ENCODE measurements around the gene NOL4. TPM values are rescaled to one million over a fixed set of nuclear protein-coding genes. Genes with fewer than 3 reads are reported as not detected.

The NOL4 gene
- total RNA-seq, 1 donor from 2014 or later: 1.9 TPM

DNA sequence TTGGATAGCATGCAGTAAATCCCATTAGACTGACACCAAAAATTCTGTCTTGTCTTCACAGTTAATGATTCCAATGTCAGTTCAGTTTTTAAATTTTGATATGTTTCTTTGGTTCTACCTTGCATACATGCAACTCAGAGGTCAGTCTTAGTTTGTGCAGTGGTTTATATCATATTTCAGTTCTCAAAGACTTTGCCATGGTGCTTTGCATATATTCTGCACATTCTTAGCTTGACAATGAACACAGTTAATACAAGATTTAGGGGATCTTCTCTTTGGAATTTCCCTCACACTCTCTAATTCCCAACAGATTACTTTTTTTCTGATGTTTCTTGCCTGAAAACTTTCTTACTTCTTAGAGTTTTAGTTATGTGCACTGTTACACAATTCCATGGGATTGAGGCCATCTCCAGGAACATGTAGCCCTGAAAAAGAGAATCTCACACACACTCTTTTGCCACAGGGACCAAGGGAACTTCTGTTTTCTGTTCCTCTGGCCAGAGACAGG is 17.3 kb downstream of the NOL4 start:
- no peaks in the 10 kb centered on the region for H3K36me3 Mint-ChIP-seq (ENCODE audit: low read depth, unreplicated experiment)
- no peaks in the 10 kb centered on the region for H3K27me3 ChIP-seq (ENCODE audit: insufficient read depth, low read length)
- H3K4me3 Mint-ChIP-seq (ENCODE audit: unreplicated experiment): no peak overlapping the region
- no peaks in the 10 kb centered on the region for H3K9me3 ChIP-seq (ENCODE audit: insufficient read depth, low read depth, low read length)
- no peaks in the 10 kb centered on the region for H3K79me2 ChIP-seq (ENCODE audit: insufficient read depth, low read length)
- H3K4me1 ChIP-seq (ENCODE audit: insufficient read depth, low read length): no peaks in the 10 kb centered on the region
- H3K27me3 Mint-ChIP-seq (ENCODE audit: low read depth, unreplicated experiment): no peaks in the 10 kb centered on the region
- H2AFZ ChIP-seq (ENCODE audit: low read depth, low read length): no peak overlapping the region
- H3K9ac ChIP-seq (ENCODE audit: low read length): no peak overlapping the region
- H3K4me3 ChIP-seq (ENCODE audit: insufficient read depth, low read depth, low read length): no peak overlapping the region
- H3K4me2 ChIP-seq (ENCODE audit: low read length): no peak overlapping the region
- TF ChIP-seq, protein P1, sequence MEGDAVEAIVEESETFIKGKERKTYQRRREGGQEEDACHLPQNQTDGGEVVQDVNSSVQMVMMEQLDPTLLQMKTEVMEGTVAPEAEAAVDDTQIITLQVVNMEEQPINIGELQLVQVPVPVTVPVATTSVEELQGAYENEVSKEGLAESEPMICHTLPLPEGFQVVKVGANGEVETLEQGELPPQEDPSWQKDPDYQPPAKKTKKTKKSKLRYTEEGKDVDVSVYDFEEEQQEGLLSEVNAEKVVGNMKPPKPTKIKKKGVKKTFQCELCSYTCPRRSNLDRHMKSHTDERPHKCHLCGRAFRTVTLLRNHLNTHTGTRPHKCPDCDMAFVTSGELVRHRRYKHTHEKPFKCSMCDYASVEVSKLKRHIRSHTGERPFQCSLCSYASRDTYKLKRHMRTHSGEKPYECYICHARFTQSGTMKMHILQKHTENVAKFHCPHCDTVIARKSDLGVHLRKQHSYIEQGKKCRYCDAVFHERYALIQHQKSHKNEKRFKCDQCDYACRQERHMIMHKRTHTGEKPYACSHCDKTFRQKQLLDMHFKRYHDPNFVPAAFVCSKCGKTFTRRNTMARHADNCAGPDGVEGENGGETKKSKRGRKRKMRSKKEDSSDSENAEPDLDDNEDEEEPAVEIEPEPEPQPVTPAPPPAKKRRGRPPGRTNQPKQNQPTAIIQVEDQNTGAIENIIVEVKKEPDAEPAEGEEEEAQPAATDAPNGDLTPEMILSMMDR (IDR thresholded peaks at IDR 0.05; ENCODE audit: insufficient read depth, low read depth, low read length): no peak
- no peak for TF ChIP-seq EZH2 (IDR thresholded peaks at IDR 0.05; ENCODE audit: insufficient read depth, low read length)
- no peak for DNase-seq (ENCODE audit: low read depth)
- FAIRE-seq: no peak
- no peaks in the 10 kb centered on the region for H3K4me1 Mint-ChIP-seq (ENCODE audit: low read depth, unreplicated experiment)
- H3K9me3 Mint-ChIP-seq (ENCODE audit: unreplicated experiment): no peaks in the 10 kb centered on the region
- no peak overlapping the region for H3K27ac Mint-ChIP-seq (ENCODE audit: unreplicated experiment)
- no peak overlapping the region for H3K27ac ChIP-seq (ENCODE audit: low read depth, low read length)
- H3K36me3 ChIP-seq (ENCODE audit: insufficient read depth, low read length): no peaks in the 10 kb centered on the region
- no peaks in the 10 kb centered on the region for H4K20me1 ChIP-seq (ENCODE audit: insufficient read depth, low read length)

DNA sequence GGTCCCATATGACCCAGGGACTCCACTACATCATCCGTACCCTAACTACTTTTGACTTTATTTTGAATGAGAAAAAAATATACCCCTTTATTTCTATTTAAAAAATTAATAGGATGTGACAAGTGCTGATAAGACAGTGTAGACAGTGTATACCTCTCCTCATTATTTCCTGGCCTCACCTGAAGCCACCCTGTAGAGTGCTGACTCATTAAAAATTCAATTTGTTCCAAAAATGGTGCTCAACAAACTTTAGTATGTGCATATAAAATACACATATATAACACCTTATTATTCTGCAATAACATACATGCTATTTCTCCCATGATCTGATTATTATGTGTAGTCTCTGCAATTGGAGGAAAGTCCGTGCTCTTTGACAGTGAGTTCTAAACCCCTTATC is 20.8 kb downstream of the NOL4 start:
- Histone ChIP-seq H3K4me1 (ENCODE audit: insufficient read depth, low read length) (no peaks in the 10 kb centered on the region), H4K20me1 (ENCODE audit: insufficient read depth, low read length) (no peaks in the 10 kb centered on the region), H3K27ac (ENCODE audit: low read depth, low read length) (no peak overlapping the region), H3K27me3 (ENCODE audit: insufficient read depth, low read length) (no peaks in the 10 kb centered on the region), H3K9me3 (ENCODE audit: insufficient read depth, low read depth, low read length) (no peaks in the 10 kb centered on the region), H3K79me2 (ENCODE audit: insufficient read depth, low read length) (no peaks in the 10 kb centered on the region), H3K4me3 (ENCODE audit: insufficient read depth, low read depth, low read length) (no peak overlapping the region), H3K36me3 (ENCODE audit: insufficient read depth, low read length) (no peaks in the 10 kb centered on the region), H2AFZ (ENCODE audit: low read depth, low read length) (no peak overlapping the region), H3K9ac (ENCODE audit: low read length) (no peak overlapping the region), H3K4me2 (ENCODE audit: low read length) (no peak overlapping the region)
- FAIRE-seq (no peak), DNase-seq (ENCODE audit: low read depth) (no peak)
- Mint-ChIP-seq H3K27me3 (ENCODE audit: low read depth, unreplicated experiment) (no peaks in the 10 kb centered on the region), H3K4me3 (ENCODE audit: unreplicated experiment) (no peak overlapping the region), H3K9me3 (ENCODE audit: unreplicated experiment) (no peaks in the 10 kb centered on the region), H3K27ac (ENCODE audit: unreplicated experiment) (no peak overlapping the region), H3K4me1 (ENCODE audit: low read depth, unreplicated experiment) (no peaks in the 10 kb centered on the region), H3K36me3 (ENCODE audit: low read depth, unreplicated experiment) (no peaks in the 10 kb centered on the region)
- TF ChIP-seq EZH2 (IDR thresholded peaks at IDR 0.05; ENCODE audit: insufficient read depth, low read length): no peak
- TF ChIP-seq, protein P1 (IDR thresholded peaks at IDR 0.05; ENCODE audit: insufficient read depth, low read depth, low read length): no peak

DNA sequence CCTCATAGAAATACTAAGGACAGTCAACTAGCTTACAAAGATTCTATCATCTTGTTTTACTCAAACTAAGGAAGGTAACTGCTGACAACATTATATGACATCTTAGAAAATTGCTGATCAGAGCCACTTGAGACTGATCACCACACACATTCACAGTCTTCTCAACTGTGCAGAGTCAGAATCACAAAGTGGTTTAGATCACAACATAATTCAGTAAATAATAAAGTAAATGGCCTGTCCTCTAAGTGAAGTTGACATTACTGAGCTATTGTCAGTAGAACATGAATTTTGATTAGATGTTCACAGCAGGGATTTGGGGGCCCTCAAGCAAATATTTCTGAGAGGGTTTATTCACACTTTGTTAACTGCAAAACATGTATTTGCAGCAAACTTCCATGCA is 28.5 kb downstream of the NOL4 start:
- Histone ChIP-seq H3K4me1 (ENCODE audit: insufficient read depth, low read length) (no peaks in the 10 kb centered on the region), H3K9ac (ENCODE audit: low read length) (no peak overlapping the region), H4K20me1 (ENCODE audit: insufficient read depth, low read length) (no peaks in the 10 kb centered on the region), H3K27me3 (ENCODE audit: insufficient read depth, low read length) (no peaks in the 10 kb centered on the region), H3K4me3 (ENCODE audit: insufficient read depth, low read depth, low read length) (no peak overlapping the region), H3K36me3 (ENCODE audit: insufficient read depth, low read length) (no peaks in the 10 kb centered on the region), H3K27ac (ENCODE audit: low read depth, low read length) (no peak overlapping the region), H3K4me2 (ENCODE audit: low read length) (no peak overlapping the region), H3K9me3 (ENCODE audit: insufficient read depth, low read depth, low read length) (no peaks in the 10 kb centered on the region), H3K79me2 (ENCODE audit: insufficient read depth, low read length) (no peaks in the 10 kb centered on the region), H2AFZ (ENCODE audit: low read depth, low read length) (no peak overlapping the region)
- H3K4me3 Mint-ChIP-seq (ENCODE audit: unreplicated experiment): no peak overlapping the region
- no peak overlapping the region for H3K27ac Mint-ChIP-seq (ENCODE audit: unreplicated experiment)
- TF ChIP-seq, protein P1 (IDR thresholded peaks at IDR 0.05; ENCODE audit: insufficient read depth, low read depth, low read length): no peak
- no peak for TF ChIP-seq EZH2 (IDR thresholded peaks at IDR 0.05; ENCODE audit: insufficient read depth, low read length)
- no peak for FAIRE-seq
- H3K36me3 Mint-ChIP-seq (ENCODE audit: low read depth, unreplicated experiment): no peaks in the 10 kb centered on the region
- DNase-seq (ENCODE audit: low read depth): no peak
- no peaks in the 10 kb centered on the region for H3K27me3 Mint-ChIP-seq (ENCODE audit: low read depth, unreplicated experiment)
- no peaks in the 10 kb centered on the region for H3K9me3 Mint-ChIP-seq (ENCODE audit: unreplicated experiment)
- peaks cover 5% of the 10 kb centered on the region for H3K4me1 Mint-ChIP-seq (ENCODE audit: low read depth, unreplicated experiment)
